Lung (tissue), 12 donors: ENCODE results near the gene FLNA. TPM values are rescaled to one million over a fixed set of nuclear protein-coding genes. Genes with fewer than 3 reads are reported as not detected.
"Not testable (repeated sequence)": the region's sequence is repeated elsewhere in the genome, so short reads cannot be mapped to it uniquely, and the experiment has no call there.

Experiments used
- ATAC-seq: fragments of 200-7000 bp; cut with Tn5 transposase; one replicate; pipeline ENCODE4 v1.9.1; 2020; ENCODE audit warnings: moderate number of reproducible peaks; ENCODE audit not compliant: insufficient read depth, low FRiP score
- DNase-seq, 3 donors: peaks; one replicate each; pipeline ENCODE4 v3.0.0-alpha.2; 2013 to 2017
- H3K27ac ChIP-seq, 2 donors: one replicate each; pipeline ENCODE4 v1.5.1; 2013; ENCODE audit warnings: mild to moderate bottlenecking in 2 of 2, moderate library complexity in 2 of 2, control low read depth in 1 of 2, inconsistent platforms in 1 of 2, low read depth in 1 of 2, low read length in 1 of 2
- H3K27me3 ChIP-seq, 3 donors: one replicate each; pipeline ENCODE4 v1.5.1; 2013; ENCODE audit warnings: low read length in 2 of 3; ENCODE audit not compliant: control insufficient read depth in 3 of 3, insufficient read depth in 3 of 3
- H3K36me3 ChIP-seq, 4 donors: one replicate each; pipeline ENCODE4 v1.5.1; 2013; ENCODE audit warnings: low read length in 4 of 4, mild to moderate bottlenecking in 1 of 4, moderate library complexity in 1 of 4; ENCODE audit not compliant: control insufficient read depth in 4 of 4, insufficient read depth in 4 of 4
- H3K4me1 ChIP-seq, 5 donors: one replicate each; pipeline ENCODE4 v1.5.1; 2013; ENCODE audit warnings: low read length in 5 of 5, mild to moderate bottlenecking in 2 of 5, moderate library complexity in 1 of 5; ENCODE audit not compliant: control insufficient read depth in 5 of 5, insufficient read depth in 5 of 5
- H3K4me3 ChIP-seq: one replicate; pipeline ENCODE4 v1.5.1; 2013; ENCODE audit warnings: mild to moderate bottlenecking, control low read depth, moderate library complexity
- H3K9ac ChIP-seq, 2 donors: one replicate each; pipeline ENCODE4 v1.5.1; 2013; ENCODE audit warnings: low read length in 2 of 2, control low read depth in 1 of 2; ENCODE audit not compliant: insufficient read depth in 1 of 2
- H3K9me3 ChIP-seq, 4 donors: one replicate each; pipeline ENCODE4 v1.5.1; 2013; ENCODE audit warnings: low read length in 3 of 4, mild to moderate bottlenecking in 1 of 4, moderate library complexity in 1 of 4; ENCODE audit not compliant: control insufficient read depth in 4 of 4, insufficient read depth in 3 of 4
- CTCF ChIP-seq: IDR thresholded peaks from 2 replicates; pipeline ENCODE4 v1.5.1; 2012; ENCODE audit warnings: mild to moderate bottlenecking; ENCODE audit errors: control extremely low read depth, extremely low read depth
- WGBS, 2 donors: extraction: QIAGEN DNeasy Blood & Tissue Kit; methylation state at CpG; one replicate each; pipeline ENCODE4 v1.1.7; 2013; 5-methylcytosine and 5-hydroxymethylcytosine counted together
- polyA plus RNA-seq, 2 donors: library from polyadenylated mRNA; stranded (reverse); fragments of 200-250 nt; gene quantifications; one replicate each; pipeline ENCODE4 v1.2.1, GENCODE V29; 2013
- total RNA-seq, 2 donors: library from RNA; depleted of rRNA in 1 of 2; stranded (reverse); fragments of >200 nt in 1 of 2; gene quantifications; one replicate each; pipeline ENCODE4 v1.2.1, GENCODE V29; 2014 to 2021
- donor health status: control.
- donor health status: control.
- donor health status: Bipolar disorder and iron deficiency.
- donor health status: healthy.
- donor health status: DM: yes; HTN: yes; CAD: no.

Gene FLNA
- total and polyA plus RNA-seq, 4 donors: 602 to 1,802 (median 714) TPM

DNA sequence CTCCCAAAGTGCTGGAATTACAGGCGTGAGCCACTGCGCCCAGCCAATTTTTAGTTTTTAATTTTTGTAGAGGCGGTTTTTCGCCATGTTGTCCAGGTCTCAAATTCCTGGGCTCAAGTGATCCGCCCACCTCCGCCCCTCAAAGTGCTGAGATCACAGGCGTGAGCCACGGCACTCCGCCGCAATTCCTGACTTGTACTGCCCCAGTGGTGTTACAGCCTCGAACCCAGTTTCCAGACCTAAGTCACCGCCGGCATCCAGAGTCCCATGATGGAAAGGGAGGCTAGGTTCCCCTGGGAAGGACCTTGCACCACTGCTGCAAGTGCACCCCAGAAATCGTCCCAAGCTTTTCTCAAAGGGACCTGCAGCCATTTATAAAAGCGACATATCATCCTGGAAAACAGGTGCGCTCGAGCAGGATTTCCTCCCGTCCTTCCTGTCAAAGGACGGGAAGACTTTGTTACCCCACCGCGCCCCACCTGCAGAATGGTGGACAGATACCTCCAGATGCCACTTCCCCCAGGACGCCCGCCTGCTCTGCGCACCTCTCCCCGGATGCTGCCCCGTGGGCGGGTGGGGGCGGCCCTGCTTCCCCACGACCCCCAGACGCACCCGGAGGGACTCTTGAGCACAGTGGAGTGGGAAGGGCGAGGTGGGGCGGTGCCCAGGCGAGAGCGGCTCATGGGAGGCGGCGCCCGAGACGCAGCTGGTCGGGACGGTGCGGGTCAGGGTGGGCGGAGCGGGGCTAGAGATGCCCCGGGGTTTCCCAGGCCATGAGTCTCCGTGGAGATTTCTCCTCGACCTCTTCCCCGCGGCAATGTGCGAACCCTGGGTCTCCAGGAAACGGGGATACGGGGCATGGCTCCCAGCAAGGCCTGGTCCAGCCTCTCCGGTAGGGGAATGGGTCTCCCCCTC lies 22.8 kb upstream of the FLNA start:
- peaks cover 4 to 18% (median 12%) of the 10 kb centered on the region in 4 donors for H3K36me3 ChIP-seq
- H3K9ac ChIP-seq: peak overlapping the region; percentile 88
- TF ChIP-seq CTCF: no peak
- H3K27me3 ChIP-seq: no peaks in the 10 kb centered on the region
- WGBS, 2 donors: 5 to 46% methylated on average over 34 to 53 of the region's 53 CpGs
- peak overlapping the region; percentile 43 for H3K4me3 ChIP-seq
- H3K27ac ChIP-seq: peak overlapping the region; percentile 91 to 97
- peaks cover 0 to 16% (median 0%) of the 10 kb centered on the region in 5 donors for H3K4me1 ChIP-seq
- peaks cover 0 to 5% (median 2%) of the 10 kb centered on the region in 4 donors for H3K9me3 ChIP-seq
- ATAC-seq (peak; percentile 69), DNase-seq (peak; percentile 74 to 79 (median 78))

DNA sequence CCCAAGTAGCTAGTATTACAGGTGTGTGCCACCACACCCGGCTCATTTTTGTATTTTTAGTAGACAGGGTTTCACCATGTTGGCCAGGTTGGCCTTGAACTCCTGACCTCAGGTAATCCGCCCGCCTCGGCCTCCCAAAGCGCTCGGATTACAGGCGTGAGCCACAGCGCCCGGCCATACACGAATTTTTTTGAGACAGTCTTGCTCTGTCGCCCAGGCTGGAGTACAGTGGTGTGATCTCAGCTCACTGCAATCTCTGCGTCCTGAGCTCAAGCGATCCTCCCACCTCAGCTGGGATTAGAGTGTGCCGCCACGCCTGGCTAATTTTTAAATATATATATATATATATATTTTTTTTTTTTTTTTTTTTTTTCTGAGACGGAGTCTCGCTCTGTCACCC lies 21.9 kb upstream of the FLNA start:
- peaks cover 4 to 18% (median 12%) of the 10 kb centered on the region in 4 donors for H3K36me3 ChIP-seq
- not testable (repeated sequence) for DNase-seq, H3K27ac ChIP-seq, H3K27me3 ChIP-seq, H3K4me3 ChIP-seq, H3K9me3 ChIP-seq, ATAC-seq, H3K9ac ChIP-seq
- 82 to 88% methylated on average over 14 to 17 of the region's 17 CpGs for WGBS, 2 donors
- peaks cover 0 to 16% (median 0%) of the 10 kb centered on the region in 5 donors for H3K4me1 ChIP-seq

DNA sequence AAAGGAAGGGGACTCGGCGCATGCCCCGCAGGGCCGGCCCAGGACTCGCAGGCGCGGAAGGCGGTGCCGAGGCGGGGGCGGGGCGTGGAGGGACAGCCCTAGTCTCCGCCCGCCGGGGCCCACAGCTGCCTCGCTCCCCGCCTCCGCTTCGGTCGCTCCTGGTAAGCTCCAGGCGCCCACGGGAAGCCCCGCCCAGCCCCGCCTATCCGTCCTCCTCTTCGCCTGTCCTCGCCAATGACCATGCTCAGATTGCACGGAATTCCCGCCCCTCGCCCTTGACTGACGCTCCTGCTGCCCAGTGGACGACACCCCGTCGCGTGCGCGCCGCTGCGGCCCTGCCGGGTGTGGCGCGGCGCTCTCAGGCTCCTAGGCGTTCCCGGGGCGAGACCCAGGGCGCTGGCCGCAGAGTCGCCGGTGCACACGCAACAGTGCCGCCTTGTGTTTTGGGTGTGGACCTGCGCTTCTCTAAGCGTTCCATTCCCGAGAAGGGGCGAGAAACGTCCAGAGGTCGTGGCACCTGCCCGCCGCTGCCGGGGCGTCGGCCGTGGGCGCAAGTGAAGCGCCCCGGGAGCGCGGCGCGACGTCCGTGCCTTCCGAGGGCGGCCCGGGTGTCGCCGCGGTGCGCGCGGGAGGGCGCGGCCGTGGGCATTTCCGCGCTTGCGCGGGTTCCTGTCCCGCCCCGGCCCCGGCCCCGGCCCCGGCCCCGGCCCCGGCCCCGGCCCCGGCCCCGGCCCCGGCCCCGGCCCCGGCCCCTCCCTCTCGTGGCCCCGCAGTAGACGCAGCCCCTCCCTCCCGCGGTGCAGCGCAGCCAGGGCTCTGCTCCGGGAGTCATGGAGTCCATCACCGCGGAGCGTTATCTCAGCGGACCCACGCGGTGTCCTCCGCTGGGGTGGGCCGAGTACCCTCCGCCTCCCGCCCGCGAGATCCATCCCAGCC lies 15.6 kb upstream of the FLNA start:
- not testable (repeated sequence) for H3K9ac ChIP-seq, H3K9me3 ChIP-seq, H3K27me3 ChIP-seq, H3K4me1 ChIP-seq, H3K4me3 ChIP-seq, H3K36me3 ChIP-seq, DNase-seq
- peak overlapping the region in 1 of 2 donors; percentile 77 for H3K27ac ChIP-seq
- WGBS, 2 donors: 2 to 41% methylated on average over 9 to 47 of the region's 121 CpGs
- ATAC-seq: peak; percentile 83

- H3K27ac ChIP-seq, H3K9me3 ChIP-seq, H3K4me3 ChIP-seq, H3K36me3 ChIP-seq, DNase-seq, ATAC-seq, H3K9ac ChIP-seq, H3K4me1 ChIP-seq, H3K27me3 ChIP-seq: not testable (repeated sequence)
- no CpG with 5 or more reads among the region's 16 CpGs for WGBS, 2 donors
Observed at GRCh38 chrX:154388649-154389048, 14.2 kb upstream of the FLNA start.

DNA sequence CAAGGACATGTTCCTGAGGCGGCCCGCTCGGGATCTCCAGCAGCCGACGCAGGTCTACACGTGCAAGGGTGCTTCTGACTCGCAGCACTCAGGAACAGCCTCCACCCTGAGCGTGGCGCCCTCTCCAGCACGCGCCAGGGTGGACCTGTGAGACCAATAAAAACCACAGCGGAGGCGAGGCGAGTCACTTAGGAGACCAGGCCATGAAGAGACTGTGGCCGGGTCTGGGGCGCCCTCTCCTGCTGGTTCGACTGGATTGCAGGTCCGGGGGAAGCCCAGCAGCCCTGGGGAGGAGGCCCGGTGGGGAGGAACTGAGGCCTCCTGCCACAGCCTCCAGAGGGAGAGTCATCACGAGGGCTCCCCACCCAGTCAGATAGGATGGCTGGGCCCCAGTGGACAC lies 13.7 kb upstream of the FLNA start:
- H3K4me3 ChIP-seq, DNase-seq, H3K9me3 ChIP-seq, H3K27ac ChIP-seq, H3K36me3 ChIP-seq, H3K27me3 ChIP-seq, H3K9ac ChIP-seq, H3K4me1 ChIP-seq: not testable (repeated sequence)
- no CpG with 5 or more reads among the region's 20 CpGs for WGBS, 2 donors
- peak; percentile 19 for ATAC-seq
